Measurements from ENCODE around the gene TRIM46.
A peak's percentile ranks its signal among the peaks of the same experiment; 100 is the strongest.

TRIM46 gene

DNA sequence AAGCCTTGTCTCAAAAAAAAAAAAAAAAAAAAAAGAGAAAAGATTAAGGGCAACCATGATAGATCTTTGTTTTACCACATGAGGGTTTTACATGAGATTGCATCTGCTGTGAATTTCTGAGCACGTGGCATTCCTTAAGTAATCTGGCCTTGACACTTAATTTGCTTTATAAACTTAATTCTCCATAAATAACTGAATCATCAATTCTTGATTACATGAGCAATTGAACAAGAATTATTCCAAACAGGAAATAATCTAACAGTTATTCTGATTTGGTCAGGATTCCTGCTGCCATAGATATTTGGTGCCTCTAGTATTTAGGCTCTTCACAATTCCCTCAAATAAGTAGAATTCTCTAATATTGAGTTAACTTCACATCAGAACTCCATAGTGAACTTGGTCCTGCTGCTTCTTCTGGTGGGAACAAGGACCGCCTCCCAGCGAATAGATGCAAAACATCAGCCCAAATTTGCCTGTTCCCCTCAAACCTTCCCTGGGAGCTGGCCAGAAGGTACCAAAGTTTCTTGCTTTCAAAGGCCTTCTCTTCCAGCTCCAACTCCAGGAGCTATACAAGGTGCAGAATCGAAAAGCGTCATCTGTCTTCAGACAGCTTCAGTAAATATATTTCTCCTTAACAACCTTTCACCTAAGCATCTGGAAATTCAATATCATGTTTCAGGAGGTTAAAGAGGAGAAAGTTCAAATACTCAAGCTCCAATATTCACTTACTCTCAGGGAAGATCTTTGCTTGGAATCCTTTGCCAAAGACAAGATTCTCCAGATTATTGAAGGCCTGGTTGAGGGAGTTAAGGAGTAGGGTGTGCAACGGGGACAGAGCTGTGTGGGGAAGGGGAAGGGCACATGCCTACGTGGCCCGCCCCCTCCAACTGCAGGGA, 1.6 kb upstream of the TRIM46 start:
- no peak for DNase-seq (ENCODE audit: low read depth in 2 of 2)

DNA sequence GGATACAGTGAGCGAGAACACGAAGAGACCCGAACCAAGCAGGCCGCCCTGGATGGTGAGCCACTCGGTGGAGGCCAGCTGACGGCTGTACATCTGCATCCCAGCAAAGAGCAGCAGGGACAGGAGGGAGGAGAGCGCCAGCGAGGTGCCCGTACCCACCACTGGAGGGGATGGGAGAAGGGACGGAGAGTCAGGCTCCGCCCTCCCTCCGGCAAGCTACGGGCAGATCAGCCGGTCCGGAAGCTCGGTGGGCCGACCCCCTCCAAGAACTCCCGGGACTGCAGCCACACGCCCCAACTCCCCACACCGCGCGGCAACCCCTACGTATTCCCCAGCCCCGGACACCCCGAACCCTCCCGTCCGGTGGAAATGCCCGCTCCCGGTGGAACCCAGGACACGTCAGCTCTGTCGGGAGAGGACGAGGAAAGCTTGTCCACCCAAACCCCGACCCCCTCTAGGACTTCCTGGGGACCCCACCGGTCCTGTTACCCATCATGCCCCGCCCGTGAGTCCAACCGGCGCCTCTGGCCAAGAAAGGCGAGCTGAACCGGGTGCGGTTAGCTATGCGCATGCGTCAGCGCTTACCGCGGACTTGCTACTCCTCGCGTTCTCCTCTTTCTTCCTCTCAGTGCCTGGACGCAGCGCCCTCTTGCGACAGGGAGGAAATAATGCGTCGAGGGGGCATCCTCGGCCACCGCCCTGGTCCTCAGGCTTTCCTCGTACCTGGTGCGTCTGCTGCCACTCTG, 744 bp upstream of the TRIM46 start, which contains the start of gene KRTCAP2:
Gene KRTCAP2, minus strand, starts transcription at position 573 of the 746 bp plus-strand sequence. Its CDS starts 80 bp downstream, at position 493.
- peak; percentile 88 to 89 for DNase-seq (ENCODE audit: low read depth in 2 of 2)

DNA sequence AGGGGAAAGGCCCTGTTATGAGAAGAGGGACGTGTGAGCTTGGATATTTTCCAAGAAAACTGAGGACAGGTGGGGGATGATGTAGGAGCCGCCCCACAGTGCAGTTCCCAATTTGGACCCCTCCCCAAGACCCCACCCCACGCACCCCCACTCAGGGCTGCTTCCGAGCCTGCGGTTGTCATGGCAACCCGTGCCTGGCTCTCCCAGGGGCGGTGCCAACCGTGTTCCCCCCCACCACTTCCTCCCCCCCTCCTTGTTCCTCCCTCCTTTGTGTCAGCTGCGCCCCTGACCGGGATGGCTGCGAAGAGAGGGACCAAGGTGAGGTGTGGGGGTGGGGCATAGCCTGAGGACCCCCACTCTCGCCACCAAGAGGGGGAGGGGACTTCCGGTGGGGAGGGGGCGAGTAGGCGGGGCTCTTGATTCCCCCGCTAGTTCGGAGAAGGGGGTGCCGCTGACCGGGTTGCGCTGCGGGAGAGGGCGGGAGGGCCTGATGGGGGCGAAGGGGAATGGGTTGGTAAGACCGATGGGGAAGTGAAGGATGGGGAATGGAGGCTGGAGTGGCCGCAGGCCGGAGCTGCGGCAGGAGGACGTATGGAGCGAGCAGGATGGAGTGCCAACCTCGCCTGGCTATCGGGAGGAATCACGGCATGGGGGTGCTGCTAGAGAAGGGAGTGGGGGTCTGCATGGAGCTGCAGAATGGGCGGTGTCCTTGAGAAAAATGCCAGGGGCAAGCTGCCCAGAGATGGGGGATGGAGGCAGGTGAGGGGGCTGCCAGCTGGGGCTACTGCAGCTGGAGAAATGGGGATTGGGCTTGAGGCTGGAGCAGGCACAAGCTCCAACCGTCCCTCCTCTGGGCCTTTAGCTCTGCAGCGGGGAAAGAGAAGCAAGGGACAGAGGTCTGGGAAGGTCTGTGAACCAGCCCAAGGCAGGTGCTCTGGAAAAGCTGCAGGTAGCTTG, 953 bp downstream of the TRIM46 start:
- DNase-seq (ENCODE audit: low read depth in 2 of 2), result no peak

DNA sequence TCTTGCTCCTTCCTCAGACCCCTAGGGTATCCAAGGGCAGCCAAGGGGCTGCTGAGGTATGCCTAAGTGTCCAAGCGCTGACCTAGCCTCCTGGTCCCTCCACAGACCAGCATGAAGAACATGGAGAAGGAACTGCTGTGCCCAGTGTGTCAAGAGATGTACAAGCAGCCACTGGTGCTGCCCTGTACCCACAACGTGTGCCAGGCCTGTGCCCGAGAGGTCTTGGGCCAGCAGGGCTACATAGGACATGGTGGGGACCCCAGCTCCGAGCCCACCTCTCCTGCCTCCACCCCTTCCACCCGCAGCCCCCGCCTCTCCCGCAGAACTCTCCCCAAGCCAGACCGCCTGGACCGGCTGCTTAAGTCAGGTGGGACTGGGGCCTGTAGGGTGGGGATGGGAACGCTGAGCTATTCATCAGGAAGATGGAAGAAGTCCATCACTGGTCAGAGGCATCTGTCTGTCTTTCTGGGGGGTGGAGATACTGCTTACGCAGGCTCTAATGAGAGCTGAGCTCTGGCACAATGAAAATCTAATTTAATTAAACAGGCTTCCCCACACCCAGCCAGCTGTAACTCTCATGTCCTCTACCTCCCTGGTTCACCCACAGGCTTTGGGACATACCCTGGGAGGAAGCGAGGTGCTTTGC, 1.8 kb downstream of the TRIM46 start:
- no peak for DNase-seq (ENCODE audit: low read depth in 2 of 2)

DNA sequence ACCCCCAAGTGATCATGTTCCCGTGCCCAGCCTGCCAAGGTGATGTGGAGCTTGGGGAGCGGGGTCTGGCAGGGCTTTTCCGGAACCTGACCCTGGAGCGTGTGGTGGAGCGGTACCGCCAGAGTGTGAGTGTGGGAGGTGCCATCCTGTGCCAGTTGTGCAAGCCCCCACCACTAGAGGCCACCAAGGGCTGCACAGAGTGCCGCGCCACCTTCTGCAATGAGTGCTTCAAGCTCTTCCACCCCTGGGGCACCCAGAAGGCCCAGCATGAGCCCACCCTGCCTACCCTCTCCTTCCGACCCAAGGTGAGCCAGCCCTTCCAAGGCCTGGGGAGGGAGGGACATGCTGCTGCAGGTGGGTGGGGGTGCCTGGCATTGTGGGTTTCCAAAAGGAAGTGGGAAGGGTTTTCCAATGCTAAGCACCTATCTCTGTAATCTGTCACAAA, 2.3 kb downstream of the TRIM46 start:
- DNase-seq (ENCODE audit: low read depth in 2 of 2), result no peak

DNA sequence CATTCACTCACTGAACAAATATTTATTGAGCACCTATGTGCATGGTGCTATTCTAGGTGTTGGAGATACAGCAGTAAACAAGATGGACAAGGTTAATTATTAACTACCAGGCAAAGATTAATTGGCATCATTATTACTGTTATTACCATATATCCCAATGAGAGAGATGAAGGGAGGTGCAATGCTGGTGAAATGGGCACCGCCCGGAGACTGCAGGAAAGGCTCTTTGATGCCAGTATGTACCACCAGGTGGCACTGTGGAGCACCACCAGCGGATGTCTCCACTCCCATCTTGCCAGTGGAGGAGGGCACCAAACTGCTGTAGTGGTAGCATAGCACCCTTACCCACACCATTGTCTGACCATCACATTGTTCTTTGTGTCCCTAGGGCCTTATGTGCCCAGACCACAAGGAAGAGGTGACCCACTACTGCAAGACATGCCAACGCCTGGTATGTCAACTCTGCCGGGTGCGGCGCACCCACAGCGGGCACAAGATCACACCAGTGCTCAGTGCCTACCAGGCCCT, 3.0 kb downstream of the TRIM46 start:
- DNase-seq (ENCODE audit: low read depth in 2 of 2), result peak; percentile 52 to 64

DNA sequence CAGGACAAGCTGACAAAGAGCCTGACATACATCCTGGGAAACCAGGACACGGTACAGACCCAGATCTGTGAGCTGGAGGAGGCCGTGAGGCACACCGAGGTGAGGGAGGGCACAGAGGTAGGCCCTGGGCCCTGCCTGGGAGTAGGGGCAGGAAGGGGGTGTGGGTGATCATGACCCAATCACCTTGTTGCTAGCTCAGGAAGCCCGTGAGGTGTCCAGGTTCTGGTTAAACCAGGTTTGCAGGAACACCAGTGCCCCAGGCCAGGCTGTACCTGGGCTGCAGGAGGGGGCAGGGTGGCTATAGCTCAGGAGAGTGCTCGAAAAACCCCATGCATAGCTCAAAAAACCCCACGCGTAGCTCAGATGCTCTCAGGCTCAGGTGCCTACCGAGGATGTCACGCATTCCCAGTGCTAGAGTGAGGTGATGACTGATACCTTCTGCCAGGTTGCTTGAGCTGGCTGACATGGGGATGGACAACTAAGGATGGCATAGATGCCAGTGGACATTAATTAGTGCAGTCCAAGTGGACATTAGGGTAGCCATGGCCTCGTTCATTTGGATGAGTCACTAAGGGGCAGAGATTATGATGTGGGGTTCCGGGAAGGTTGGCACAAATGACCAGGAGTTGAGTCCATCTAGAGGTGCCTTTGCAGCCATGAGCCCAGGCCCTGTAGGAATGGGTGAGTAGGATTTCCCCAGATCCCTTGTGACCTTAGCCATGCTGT, 3.7 kb downstream of the TRIM46 start:
- DNase-seq (ENCODE audit: low read depth in 2 of 2), result no peak

DNA sequence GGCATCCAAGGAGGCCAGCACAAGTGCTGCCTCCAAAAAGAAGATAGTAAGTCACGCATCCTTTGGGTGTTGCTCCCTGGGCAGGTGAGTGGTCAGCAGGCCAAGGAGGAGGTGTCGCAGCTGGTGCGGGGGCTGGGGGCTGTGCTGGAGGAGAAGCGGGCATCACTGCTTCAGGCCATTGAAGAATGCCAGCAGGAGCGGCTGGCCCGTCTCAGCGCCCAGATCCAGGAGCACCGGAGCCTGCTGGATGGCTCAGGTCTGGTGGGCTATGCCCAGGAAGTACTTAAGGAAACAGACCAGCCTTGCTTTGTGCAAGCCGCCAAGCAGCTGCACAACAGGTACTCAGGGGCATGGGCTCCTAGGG, 4.3 kb downstream of the TRIM46 start:
- no peak for DNase-seq (ENCODE audit: low read depth in 2 of 2)

DNA sequence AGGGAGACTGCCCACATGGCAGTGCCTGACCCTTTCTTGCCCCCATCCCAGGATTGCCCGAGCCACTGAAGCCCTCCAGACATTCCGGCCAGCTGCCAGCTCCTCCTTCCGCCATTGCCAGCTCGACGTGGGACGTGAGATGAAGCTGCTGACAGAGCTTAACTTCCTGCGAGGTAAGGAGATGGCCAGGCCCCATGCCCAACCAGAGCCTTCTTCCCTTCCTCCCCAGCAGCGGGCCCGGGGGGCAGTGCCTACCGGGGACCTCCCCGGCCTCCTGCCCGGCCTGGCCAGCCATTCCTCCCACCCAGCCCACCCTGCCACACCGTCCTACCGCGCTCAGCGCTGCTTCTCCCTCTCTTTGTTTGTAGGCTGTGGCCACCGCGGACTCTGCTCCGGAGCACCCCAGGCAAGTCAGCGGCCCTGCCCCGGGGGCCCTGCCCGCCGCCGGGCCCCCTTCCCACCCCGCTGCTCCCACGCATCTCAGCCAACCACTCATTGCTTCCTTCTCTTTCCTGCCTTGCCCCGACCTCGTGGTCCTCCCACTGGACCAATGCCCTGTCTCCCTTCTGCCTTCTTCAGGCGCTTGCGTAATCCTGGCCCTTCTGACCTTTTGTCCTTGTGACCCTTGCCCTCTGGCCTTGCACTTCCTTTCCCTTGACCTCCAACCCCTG, 4.9 kb downstream of the TRIM46 start:
- no peak for DNase-seq (ENCODE audit: low read depth in 2 of 2)

DNA sequence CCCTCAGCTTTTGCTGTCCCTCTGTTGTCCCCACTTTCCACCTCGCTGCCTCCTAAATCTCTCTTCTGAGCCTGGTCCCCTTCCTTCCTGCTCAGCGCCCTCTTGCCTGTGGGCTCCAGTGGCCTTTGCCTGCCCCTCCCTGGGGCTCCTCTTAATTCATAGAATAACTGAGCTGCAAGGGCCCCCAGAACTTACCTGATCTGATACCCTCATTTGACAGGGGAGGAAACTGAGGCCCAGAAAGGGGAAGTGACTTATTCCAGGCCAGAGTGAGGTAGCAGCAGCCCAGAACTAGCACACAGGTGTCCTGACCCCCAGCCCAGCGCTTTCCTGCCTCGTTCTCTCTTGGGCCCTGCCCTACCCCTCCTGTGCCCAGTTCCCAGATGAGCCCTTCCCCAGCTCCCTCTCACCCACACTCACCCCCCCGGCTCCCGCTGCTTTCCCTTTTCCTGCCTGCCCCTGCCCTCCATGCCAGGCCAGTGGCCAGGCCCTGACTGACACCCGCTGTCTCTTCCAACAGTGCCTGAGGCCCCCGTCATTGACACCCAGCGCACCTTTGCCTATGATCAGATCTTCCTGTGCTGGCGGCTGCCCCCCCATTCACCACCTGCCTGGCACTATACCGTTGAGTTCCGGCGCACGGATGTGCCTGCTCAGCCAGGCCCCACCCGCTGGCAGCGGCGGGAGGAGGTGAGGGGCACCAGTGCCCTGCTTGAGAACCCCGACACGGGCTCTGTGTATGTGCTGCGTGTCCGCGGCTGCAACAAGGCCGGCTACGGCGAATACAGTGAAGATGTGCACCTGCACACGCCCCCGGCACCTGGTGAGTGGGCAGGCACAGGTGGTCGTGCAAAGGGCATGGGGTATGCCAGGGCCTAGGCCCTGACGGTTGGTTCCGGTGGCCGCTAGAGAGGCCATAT, 5.7 kb downstream of the TRIM46 start:
- DNase-seq (ENCODE audit: low read depth in 2 of 2), result no peak

DNA sequence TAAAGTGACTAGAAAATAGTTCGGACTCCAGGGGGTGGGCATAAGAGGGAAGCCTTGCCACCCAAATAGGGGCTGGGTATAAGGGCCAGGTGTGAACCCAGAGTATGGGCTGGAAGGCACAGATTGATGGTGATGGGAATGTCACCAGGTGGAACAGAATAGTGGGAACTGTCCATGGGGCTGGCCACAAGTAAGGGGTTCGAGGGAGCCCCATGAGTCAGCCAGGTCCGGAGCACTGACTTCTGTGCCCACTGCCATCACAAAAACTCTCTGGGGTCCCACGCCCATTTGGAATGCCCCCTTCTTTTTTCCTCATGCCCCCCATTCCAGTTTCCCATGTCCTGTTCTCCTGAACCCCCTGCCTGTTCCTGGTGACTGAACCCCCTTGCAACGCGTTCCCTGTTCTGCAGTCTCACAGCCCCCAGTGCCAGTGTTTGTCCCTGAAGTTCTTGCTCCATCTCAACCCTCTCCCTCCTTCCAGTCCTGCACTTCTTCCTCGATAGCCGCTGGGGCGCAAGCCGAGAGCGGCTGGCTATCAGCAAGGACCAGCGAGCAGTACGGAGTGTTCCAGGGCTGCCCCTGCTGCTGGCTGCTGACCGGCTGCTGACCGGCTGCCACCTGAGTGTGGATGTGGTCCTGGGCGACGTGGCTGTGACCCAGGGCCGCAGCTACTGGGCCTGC, 7.9 kb downstream of the TRIM46 start:
- DNase-seq (ENCODE audit: low read depth in 2 of 2), result no peak

DNA sequence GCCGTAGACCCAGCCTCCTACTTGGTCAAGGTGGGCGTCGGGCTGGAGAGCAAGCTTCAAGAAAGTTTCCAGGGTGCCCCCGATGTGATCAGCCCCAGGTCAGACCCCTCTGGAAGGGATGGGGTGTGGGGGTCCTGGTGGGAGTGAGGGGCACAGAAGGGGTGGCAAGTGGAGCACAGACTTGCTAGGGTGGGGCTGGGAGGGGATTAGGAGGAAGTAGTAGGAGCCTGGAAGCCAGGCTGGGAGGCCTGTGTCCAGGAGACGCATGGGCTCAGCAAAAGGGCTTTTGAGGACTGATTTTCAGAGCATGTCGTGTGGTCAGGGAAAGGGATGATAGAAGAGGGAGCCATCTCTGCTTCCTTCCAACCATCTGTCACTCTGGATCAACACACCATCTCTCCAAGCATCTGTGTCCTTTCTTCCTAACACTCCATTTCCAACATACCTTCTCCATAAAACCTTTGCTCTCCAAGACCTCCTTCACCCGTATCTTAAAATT, 8.5 kb downstream of the TRIM46 start:
- DNase-seq (ENCODE audit: low read depth in 2 of 2), result no peak

DNA sequence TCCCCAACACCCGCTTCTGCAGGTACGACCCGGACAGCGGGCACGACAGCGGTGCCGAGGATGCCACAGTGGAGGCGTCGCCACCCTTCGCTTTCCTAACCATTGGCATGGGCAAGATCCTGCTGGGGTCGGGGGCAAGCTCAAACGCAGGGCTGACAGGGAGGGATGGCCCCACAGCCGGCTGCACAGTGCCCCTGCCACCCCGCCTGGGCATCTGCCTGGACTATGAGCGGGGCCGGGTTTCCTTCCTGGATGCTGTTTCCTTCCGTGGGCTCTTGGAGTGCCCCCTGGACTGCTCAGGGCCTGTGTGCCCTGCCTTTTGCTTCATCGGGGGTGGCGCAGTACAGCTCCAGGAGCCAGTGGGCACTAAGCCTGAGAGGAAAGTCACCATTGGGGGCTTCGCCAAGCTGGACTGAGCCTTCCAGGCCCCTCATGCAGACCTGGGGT, 10.1 kb downstream of the TRIM46 start:
- DNase-seq (ENCODE audit: low read depth in 2 of 2), result no peak

DNA sequence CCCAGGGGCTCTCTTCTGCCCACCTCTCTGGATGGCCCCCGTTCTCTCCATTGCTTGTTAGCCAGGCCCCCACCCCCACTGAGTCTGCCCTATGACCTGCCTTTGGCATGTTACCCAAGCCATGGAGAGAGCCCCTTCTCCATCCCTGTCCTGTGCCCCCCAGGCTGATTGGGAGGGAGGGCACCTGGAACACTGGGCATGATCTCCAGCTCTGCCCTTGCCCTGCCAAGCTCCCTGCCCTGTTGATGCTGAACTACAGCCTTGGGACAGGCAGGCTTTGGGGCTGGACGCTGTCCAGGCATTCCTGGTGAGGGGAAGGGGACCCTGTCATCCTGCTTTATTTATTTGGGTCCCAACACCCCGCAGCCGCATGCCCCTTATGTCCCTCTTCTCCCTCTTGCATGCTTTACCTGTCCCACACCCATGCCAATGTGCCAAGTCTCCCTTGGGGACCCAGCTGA, 10.7 kb downstream of the TRIM46 start:
- DNase-seq (ENCODE audit: low read depth in 2 of 2), result no peak

DNA sequence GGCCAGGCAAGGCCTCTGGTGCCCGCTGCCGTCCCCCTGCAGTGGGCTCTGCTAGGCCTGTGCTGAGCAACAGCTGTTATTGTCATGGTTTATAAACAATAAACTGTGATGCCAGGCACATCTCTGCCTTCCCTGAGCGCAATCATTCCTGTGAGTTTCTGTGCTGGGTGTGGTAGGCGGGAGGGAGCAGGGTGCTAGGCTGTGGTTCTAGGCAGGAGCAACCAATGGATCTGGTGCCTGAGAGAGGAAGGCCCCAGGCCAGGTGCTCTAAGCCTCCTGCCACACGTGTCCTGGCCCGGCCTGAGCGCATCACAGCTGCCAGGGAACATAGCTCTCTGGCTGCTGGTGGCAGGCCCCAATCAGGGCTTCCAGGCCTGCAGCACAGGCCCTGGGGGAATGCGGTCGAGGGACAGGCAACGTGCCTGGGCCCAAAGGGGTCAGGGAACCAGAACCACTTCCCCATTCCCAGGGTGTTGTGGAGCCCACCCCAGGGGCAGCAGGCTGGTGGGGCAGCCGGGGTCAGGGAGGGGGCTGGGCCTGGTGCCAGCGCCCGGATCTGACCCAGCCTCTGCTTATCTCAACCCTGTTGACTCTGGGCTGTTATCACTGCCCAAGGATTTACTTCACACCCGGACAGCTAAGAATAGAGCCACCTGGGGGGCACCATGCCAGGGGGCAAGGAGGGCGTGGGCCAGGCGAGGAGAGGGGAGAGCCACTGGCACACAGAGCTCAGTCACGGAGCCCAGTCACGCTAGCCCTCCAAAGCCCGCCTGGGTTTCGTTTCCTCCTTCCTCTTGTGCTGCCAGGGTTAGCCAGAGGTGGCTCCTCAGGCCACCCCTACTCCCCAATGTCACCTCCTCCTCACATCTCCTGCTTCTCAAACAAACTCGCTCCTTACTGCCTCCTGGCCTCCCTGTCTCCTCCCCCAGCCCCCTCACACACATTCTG, 11.5 kb downstream of the TRIM46 start:
- no peak for DNase-seq (ENCODE audit: low read depth in 2 of 2)

DNA sequence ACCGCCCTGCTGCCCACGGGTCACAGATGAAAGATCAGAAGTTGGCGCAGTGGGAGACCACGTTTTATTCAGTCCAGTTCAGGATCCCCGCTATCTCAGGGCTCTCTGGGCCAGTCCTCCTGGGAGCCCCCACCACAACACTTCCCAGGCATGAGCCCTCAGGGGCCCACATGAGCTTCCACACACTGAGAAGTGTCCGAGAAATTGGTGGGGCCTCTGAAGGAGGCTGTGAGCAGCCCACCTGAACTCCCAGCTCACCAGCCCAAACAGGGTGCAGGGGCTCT, 12.1 kb downstream of the TRIM46 start:
- DNase-seq (ENCODE audit: low read depth in 2 of 2), result no peak

Data from stimulated activated CD8-positive, alpha-beta memory T cell treated with anti-CD3 and anti-CD28 coated beads, Interleukin-15, amount 100 ng/mL, for 4 hours (primary cell).